Measurements from ENCODE around the gene ADGRL1.
"Not testable (repeated sequence)": the region's sequence is repeated elsewhere in the genome, so short reads cannot be mapped to it uniquely, and the experiment has no call there.

ADGRL1 gene

DNA sequence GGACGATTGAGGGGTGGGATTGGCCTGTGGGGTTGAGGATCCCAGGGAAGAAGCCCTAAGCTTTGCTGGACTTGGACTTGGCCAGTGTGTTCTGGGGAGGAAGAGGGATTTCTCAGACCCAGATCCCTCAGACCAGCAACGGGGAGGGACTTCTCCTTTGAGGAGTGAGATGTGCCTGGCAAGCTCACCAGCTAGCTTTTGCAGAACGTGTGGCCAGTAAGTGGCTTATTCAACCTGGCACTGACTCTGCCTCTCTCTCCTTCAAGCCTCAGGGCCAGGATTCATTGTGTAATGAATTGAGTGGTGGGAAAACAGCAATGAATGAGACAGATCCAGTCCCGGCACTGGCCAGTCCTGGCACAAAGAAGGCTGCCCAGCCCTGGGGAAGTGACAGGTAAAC is 11.9 kb upstream of the ADGRL1 start:
- DNase-seq = not testable (repeated sequence)

DNA sequence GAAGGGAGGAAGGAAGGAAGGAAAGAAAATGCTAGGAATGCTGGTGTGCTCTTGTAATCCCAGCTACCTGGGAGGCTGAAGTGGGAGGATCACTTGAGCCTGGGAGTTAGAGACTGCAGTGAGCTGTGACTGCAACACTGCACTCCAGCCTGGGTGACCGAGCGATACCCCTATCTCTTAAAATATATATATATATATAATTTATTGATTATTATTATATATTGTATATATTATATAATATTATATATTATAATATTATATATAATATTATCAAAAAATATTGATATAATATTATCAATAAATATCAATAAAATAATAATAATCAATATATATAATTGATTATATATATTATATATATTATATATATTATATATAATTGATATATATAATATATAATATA is 8.6 kb upstream of the ADGRL1 start:
- no peak for DNase-seq

DNA sequence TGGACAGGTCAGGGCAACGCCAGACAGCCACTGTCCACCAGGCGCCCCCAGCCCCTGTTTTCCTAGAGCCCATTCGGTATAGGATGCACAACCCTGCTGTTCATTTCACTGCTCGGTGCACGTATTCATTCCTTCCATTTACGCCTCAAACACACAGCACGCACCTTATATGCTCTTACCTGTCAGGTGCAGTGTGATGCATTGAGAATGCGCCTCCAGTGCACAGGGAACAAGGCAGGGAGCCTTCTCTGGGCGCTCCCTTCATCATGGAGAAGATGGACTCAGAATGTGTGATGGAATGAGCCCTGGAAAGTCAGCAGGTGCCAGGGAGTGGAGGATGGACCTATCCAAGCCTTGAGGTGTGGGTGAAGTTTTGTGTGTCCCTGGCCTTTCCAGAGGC is 4.2 kb upstream of the ADGRL1 start:
- DNase-seq = not testable (repeated sequence)

DNA sequence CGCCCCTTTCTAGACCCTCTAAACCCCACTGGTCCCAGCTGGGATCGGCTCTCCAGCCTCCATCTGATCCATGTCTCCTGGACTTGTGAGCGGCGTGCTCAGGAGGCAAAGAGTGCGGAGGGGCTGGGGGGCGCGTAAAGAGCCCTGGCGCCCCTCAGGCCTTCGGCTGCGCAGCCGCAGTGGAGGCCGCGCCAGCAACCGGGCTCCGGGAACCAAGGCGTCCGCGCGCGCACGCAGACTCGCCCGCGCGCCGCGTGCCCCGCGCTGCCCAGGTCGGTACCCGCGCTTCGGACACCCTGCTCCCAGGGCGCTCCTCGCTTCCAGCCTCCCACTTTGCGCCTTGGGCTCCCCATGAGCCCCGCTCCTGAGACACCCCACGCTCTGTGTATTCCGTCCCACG is 3.4 kb upstream of the ADGRL1 start:
- DNase-seq = not testable (repeated sequence)

DNA sequence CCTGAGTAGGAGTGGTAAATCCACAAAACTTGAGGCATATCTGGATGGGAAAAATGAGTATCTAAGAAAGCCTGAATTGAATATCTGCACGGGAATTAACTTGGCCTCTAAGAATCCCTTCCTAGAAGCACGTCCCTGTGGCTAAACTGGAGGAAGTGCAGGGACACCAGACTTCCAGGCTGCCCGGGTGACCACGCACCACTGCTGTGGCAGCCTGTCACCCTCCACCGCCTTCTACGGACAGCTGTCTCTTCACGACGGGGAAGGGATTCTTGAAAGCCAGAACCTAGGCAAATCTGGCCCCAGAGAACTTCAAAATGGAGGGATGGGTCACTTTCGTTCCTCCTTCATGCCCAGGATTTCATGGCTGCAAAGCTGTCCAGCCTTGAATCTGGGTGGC is 2.5 kb upstream of the ADGRL1 start:
- DNase-seq = not testable (repeated sequence)

DNA sequence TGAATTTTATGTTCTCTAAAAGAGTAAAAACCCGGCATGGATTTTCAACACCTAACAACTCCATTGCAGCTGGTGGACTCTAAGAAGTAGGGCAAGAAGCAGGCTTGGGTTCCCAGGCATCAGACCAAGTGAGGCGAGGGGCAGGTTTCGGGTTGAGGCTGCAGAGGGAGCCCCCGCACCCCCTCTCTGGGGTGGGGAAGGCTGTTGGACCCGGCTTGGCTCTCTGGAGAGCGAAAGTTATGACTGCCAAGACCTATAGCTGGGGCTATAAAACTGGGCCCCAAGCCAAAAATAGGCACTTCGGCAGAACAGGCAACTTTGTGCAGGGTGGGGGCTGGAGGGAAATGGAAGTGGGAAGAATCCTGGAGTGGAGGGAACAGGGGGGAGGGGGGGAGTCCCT is 1.8 kb upstream of the ADGRL1 start:
- peak in 1 of 2 experiments; percentile 53 for DNase-seq

DNA sequence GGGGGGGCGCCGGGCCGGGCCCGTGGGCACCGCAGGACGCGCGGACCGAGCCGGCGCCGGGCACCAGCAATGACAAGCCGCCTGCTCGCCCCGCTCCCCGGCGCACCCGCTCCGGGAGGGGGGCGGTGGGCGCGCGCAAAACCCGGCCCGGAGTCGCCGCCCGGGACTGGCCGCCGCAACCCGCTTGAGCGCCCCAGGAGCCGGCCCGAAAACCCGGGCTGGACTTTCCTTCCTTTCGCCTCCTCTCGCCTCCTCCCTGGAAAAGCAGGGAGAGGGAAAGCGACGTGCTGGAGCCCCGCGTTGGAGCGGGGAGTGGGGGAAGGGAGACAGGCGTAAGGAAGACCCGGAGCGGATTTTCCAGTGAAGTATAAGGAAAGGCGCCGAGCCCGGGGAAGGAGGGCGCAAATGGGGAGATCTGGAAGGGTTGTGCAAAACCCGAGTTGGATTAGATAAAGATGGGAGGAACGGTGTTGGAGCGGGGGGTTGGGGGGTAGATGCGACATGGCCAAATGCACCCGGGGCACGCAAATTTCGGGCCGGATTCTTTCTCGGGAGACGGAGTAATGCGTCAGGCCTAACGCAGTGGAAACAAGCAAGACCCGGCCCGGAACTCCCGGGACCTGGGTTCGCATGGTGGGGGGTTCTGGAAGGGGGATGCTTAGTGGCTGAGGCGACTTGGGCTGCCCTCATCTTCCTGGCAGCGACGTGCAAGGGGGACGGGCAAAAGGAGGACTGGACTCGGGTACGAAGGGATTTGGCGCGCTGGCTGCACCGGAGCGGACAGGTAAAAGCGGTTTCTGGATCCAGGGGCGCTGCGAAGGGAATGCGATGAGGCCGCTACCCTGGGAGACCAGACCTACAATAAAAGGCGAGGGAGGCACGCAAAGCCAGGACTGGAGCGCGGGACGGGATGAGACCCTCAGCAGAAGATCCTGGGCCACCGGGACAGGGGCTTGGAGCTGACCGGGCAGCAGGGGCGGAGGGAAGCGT is 1.1 kb upstream of the ADGRL1 start:
- DNase-seq = peak; percentile 96 to 97

DNA sequence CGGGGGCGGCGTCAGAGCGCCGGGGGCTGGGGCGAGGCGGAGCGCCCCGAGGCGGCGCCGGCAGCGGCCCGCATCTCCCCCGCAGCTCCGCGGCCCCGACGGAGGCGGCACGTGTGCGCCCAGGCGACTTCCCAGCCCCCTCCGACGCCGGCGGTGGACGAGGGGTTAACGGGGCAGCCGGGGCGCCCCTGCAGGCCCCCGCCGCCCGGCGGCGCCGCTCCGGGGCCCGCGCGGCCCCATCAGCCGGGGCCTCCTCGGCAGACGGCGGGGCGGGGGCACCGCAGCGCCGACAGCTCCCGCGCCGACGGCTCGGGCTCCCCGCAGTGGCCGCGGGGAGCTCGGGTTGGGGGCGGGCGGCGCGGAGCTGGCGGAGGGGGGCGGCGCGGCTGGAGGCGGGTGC is 339 bp upstream of the ADGRL1 start:
- not testable (repeated sequence) for DNase-seq

DNA sequence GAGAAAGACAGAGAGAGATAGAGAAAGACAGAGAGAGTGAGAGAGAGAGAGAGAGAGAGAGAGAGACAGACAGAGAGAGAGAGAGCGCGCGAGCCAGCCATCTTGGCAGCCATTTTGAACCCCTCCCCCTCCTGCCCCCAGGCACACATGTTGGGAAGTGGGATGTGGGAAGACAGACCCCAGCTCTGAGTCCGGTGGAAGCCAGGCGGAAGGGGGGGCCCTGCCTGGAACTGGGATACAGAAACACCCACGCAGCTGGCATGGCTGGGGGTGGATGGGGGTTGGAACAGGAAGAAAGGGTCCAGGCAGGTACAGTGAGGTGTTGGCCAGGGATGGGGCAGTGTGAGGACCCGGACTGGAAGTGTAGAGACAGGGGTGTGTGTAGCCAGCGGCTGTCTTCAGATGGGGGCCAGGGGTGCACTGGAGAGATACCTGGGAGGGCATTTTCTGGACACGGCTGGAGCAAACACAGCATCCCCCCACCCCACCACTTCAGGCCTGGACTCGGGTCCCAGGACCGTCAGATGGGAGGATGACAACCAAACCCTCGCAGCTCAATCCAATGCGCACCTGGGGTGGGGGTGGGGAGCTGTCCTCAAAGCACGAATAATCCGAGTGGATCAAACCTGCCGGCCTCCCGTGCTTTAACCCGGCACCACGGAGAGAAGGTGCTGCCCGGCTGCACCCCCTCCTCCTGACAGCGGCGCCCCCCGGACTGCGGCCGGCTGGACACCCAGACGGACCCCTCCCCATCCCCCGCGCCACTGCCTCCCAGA is 1.1 kb downstream of the ADGRL1 start:
- DNase-seq = not testable (repeated sequence)

DNA sequence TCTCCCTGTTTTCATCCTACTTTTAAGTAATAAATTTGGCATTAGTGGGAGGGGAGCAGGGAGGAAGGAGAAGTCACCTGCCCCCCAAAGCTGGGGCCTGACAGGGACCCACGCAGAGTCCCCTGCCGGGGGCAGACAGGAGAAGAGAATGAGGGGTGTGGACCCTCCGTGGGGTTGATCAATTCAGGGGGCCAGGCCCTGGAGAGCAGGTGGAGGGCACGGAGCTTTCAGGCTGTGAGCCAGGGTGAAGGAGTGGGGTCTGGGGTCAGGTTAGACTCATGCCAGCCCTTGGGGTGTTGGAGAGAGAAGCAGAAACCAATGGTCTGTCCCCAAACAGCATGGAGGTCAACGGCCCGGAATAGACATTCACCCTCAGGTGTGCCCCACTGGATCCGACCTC is 1.8 kb downstream of the ADGRL1 start:
- not testable (repeated sequence) for DNase-seq

DNA sequence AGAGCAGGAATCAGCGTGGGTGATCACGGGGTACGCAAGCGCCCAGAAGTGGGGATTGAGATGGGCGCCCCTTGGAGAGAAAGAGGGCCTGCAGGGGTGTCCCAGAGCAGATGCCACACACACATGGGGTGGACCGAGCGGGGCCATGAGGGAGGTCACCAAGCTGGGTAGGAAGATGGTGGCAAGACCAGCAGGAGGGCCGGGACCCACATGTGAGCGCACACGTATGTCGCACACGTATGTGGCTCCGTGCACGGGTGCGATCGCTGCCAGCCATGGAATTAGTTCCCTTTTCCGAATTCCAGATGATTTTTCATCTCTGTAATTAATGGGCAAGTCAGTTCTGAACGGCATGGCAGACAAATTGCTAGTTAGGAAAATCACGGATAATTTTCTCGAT is 2.2 kb downstream of the ADGRL1 start:
- DNase-seq = not testable (repeated sequence)

DNA sequence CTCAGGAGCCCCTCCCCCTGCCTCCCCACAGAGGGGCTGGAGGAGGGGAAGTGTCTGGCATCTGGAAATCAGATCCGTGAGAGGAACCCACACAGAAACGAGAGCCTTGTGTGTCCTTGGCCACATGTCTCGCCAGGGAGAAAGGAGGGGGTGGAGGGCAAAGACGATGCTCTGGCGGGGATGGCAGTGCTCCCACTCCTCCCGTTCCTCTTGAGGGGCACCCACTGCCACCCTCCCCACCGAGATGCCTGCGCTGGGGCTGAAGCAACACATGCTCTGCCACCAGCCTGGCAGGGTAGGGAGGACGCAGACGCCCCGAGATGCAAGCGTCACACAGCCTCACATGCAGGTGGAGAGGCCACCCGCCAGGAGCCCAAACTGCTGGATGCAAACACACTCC is 2.8 kb downstream of the ADGRL1 start:
- no peak for DNase-seq

DNA sequence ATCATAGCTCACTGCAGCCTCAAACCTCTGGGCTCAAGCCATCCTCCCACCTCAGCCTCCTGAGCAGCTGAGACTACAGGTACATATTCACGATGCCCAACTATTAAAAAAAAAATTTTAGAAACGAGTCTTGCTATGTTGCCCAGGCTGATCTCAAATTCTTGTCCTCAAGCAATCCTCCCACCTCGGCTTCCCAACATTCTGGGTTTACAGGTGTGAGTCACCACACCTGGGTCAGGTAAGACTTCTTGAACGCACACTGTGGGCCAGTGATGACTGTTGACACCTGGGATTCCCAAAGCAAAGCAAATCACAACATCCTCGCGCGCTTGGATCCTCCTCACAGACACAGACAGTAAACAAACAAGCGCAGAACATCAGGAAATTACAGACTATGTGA is 4.5 kb downstream of the ADGRL1 start:
- not testable (repeated sequence) for DNase-seq

DNA sequence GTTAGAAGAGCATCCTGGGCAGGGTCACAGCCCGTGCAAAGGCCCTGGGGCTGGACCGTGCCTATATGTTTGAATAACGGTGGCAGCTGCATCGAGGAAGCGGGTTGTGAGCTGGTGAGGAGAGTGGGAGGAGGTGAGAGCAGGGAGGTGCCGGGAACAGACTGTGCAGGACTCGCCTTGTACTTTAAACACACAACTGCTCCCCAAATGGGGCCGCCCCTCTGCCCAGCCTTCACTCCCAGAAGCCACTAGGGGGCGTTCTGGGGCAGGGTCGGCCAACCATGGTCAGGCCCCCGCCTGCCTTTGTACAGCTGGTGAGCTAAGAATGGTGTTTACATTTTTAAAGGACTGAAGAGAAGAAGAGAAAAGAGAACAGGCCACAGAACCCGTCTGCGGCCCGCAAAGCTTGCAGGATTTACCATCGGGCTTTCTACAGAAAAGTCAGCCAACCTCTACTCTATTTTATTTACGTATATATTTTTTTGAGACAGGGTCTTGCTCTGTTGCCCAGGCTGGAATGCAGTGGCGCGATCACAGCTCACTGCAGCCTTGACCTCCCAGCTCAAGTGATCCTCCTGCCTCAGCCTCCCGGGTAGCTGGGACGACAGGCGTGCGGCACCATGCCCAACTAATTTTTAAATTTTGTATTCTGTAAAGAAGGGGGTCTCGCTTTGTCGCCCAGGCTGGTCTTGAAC is 5.7 kb downstream of the ADGRL1 start:
- not testable (repeated sequence) for DNase-seq

DNA sequence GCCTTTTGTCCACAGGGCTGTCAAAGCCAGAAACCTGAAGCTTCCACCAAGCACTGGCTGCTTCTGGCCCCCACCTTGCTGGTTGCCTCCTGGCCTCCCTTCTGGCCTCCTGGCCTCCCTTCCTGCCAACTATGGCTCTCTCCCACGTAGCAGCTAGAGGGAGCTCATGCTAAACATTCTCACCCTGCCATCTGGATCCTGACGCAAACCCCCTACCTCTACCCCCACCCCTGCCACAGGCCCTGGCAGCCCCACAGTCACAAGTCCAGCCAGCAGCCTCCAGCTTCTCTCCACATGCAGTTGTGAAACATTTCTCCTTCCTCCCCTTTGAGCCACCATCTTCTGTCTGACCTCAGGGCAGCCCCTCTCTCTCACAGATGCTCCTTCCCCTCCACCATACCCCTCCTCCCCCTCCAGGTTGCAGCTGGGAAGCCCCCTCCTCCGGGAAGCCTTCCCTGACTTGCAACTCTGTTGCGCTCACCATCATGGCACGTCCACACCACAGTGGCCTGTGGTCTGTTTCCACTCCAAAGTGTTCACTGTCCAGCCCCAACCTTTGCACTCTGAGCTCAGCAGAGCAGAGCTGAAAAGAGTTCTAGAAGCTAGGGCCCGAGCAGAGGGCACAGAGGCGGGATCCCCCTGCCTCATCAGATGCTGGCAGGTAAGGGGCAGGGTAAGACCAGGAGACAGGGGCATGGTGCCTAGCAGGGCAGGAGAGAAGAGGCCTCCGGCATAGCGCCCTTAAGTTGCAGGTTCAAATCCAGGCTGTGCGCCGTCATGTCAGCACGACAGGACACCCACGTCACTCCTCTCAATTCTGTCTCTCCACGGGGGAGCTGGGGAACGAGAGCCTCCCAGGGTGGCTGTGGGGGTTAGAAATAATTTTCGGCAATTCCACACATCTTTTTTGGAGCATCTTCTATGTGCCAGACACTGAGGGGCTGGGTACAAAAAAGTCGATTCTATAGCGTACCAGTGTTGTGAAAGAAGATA is 7.3 kb downstream of the ADGRL1 start:
- peak in 1 of 2 experiments; percentile 57 for DNase-seq

DNA sequence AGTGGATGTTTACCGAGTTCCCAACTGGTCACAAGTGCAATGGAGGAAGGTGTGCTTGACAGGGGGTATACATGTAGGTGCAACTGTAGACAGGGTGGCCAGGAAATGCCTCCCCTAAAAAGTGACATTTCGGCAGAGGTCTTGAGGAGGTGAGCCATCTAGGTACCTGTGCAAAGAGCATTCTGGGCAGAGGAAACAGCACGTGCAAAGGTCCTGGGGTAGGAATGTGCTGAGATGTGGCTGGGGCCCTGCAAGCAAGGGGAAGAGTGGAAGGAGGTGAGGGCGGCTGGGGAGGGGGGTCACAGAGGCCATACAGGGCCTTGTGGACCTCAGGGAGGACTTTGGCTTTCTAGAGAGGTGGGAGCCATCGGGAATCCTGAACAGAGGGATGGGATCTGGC is 8.1 kb downstream of the ADGRL1 start:
- DNase-seq = no peak

DNA sequence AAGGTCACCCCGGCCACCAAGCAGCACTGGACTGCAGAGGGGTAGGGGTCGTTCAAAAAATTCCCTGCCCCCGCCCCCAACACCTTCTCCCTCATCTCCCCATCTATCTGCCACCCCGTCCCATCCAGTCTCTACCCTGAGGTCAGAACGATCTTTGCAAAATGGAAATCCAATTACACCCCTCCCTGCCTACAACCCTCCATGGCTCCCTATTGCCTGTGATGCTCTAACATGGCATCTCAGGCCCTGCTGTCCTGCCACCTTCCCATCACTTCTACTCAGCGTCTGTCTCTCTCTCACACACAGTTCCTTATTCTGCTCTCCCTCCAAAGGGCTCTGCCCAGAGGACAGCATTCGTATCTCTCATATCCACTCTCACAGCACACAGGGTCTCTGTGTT is 8.7 kb downstream of the ADGRL1 start:
- DNase-seq = not testable (repeated sequence)

DNA sequence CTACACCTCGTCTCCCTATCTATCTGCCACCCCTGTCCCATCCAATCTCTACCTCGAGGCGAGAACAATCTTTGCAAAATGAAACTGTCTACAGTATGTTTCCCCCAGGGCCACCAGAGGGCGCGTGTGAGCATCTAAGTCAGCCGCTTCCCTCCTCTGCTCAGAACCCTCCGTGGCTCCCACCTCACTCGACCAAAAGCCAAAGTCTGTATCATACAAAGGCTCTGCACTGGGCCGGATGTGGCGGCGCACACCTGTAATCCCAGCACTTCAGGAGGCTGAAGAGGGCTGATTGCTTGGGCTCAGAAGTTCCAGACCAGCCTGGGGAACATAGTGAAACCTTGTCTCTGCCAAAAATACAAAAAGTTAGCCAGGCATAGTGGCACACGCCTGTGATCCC is 9.9 kb downstream of the ADGRL1 start:
- peak in 1 of 2 experiments; percentile 60 for DNase-seq

DNA sequence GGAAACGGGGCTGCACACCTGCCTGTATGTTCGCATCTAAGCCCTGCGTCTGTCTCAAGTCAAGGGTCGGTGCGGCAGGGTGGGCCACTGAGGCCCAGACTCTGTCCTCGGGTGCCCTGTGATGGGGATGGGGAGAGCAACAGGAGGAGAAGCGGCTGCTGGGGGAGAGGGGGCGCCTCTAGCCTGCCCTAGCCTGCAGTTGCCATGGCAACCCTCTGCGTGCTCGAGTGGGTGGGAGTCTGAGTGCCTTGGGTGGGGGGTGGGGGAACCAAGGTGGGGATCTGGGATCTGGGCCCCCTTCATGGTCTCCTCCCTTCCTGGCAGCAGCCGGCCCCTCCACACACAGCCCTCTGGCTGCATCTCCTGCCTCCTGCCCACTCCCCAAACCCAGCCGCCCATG is 10.8 kb downstream of the ADGRL1 start:
- not testable (repeated sequence) for DNase-seq

DNA sequence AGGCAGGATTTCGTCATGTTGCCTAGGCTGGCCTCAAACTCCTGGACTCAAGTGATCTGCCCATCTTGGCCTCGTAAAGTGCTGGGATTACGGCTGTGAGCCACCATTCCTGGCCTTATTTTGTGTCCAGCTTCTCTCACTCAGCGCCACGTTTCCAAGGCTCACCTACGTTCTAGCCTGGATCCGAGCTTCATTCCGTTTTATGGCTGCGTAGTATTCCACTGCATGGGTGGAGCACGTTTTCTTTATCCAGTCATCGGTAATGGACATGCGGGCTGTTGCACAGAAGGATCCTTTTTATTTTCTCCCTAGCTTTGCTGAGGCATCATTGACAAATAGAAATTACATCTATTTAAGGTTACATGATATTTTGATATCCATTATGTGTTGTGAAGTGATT is 16.6 kb downstream of the ADGRL1 start:
- DNase-seq = no peak

DNA sequence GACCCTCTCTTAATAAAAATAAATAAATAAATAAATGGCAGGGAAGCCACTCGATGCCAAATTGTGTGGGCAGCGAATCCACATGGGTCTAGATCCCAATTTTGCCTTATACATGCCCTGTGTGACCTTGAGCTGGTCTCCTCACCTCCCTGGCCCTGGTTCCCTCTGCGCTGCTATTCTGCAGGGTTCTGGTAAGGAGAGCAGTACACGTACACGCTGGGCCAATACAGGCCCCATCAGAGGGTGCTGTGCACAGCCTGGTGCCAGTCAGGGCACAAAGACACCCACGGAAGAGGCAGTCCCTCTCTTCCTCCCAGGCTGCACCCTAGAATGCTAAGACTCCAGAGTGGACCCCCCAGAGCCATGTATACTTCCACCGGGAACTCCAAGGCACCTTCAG is 17.9 kb downstream of the ADGRL1 start:
- DNase-seq = not testable (repeated sequence)

DNA sequence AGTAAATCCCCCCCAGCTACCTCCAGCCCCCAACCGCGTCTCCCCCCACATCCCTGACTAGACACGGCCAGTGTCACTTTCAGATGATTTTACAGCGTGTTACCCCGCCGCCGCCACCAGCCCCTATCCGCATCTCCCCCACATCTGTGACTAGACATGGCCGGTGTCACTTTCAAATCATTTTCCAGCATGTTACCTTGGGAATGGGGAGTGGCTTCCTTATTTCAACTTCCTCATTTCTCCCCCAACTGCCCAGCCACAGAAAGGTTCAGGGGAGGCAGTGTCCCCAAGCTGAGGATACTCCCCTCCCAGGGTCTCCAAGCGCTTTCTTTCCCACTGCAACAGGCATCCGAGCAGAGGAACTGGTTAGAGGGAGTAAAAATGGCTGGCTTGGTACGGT is 18.4 kb downstream of the ADGRL1 start:
- no peak for DNase-seq
